Fibroblast of mammary gland (primary cell): ENCODE results near the gene SLC17A3.

Experiments
- DNase-seq: peaks from one replicate; pipeline ENCODE4 v3.0.0-alpha.2; 2010; ENCODE audit warnings: low read depth
- H3K4me3 ChIP-seq: 2 replicates; pipeline ENCODE4 v1.5.1; 2011; ENCODE audit warnings: low read depth, mild to moderate bottlenecking, low read length, moderate library complexity; ENCODE audit not compliant: control insufficient read depth
- CTCF ChIP-seq: conservative IDR thresholded peaks from 2 replicates; pipeline ENCODE4 v1.5.1; 2011; ENCODE audit warnings: low read depth, low read length, inconsistent platforms; ENCODE audit not compliant: control insufficient read depth, insufficient read depth

SLC17A3 gene

GRCh38 chr6:25874118-25874517 lies at the start of gene SLC17A3:
Gene SLC17A3 (minus strand): TSS chr6:25874243. CDS start chr6:25868387, 5,856 bp downstream.
- DNase-seq, result no peak
- H3K4me3 ChIP-seq, result no peak within 1 kb of the TSS
- TF ChIP-seq CTCF, result no peak

GRCh38 chr6:25922301-25922700 lies 48.3 kb upstream of the SLC17A3 start:
- no peak for TF ChIP-seq CTCF
- DNase-seq, result peak; percentile 84
- H3K4me3 ChIP-seq, result no peak overlapping the region

GRCh38 chr6:25921525-25922203 lies 47.6 kb upstream of the SLC17A3 start:
- no peak for DNase-seq
- H3K4me3 ChIP-seq, result no peak overlapping the region
- no peak for TF ChIP-seq CTCF

- H3K4me3 ChIP-seq, result no peak overlapping the region
- no peak for DNase-seq
- no peak for TF ChIP-seq CTCF
Observed at GRCh38 chr6:25919657-25920056, 45.6 kb upstream of the SLC17A3 start.

- no peak overlapping the region for H3K4me3 ChIP-seq
- no peak for TF ChIP-seq CTCF
- DNase-seq, result no peak
Observed at GRCh38 chr6:25918083-25918683, 44.1 kb upstream of the SLC17A3 start.

GRCh38 chr6:25916789-25917490 lies 42.9 kb upstream of the SLC17A3 start:
- H3K4me3 ChIP-seq, result no peak overlapping the region
- no peak for TF ChIP-seq CTCF
- DNase-seq, result no peak
